ENCODE measurements around the gene CMTM4. TPM values are rescaled to one million over a fixed set of nuclear protein-coding genes. Genes with fewer than 3 reads are reported as not detected.

Gene CMTM4
- total and polyA plus RNA-seq, 4 experiments from 2014 or later, result 0.21 to 2.2 (median 2.0) TPM; not detected in 1

DNA sequence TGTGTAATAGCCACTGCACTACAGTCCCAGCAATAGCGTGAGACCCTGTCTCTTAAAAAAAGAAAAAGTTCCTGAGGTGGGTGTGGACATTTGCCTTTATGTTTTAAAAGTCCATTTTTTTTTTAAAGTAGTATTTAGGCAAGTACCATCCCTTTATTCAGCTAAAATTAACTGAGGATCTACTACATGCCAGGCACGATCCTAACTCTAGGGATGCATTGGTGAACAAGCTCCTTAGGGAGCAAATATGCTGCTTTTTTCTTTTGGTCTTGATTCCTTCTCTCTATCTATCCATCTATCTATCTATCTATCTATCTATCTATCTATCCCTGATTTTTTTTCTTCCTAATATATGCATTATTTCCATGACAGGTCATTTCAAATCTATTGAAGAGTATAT lies 47.4 kb downstream of the CMTM4 start:
- POLR2A ChIA-PET (ENCODE audit: partially characterized antibody), result interaction anchor here (0.6 kb wide), 1 partner anchor 19 kb away, joined by 4 read pairs; no protein-coding TSS in a partner anchor

GRCh38 chr16:66647866-66648265 lies 48.7 kb downstream of the CMTM4 start:
- Mint-ChIP-seq H3K27me3 (peaks cover 0 to 1% of the 10 kb centered on the region in 2 donors), H3K4me3 (no peak overlapping the region), H3K27ac (no peak overlapping the region), H3K4me1 (peaks cover 6 to 11% (median 9%) of the 10 kb centered on the region in 4 donors), H3K36me3 (no peaks in the 10 kb centered on the region), H3K9me3 (no peaks in the 10 kb centered on the region)
- DNase-seq, result no peak
- H3K4me3 ChIP-seq (ENCODE audit: low read length in 2 of 2), result no peak overlapping the region
- H3K27ac ChIP-seq (ENCODE audit: low read depth, low read length), result no peak overlapping the region
- H3K4me1 ChIP-seq (ENCODE audit: insufficient read depth, low read length), result peaks cover 6% of the 10 kb centered on the region
- ChIA-PET CTCF (ENCODE audit: partially characterized antibody) (interaction anchor here (1.0 to 1.8 kb wide), 3 partner anchors 13 to 242 kb away, joined by 3 to 5 read pairs (median 4); no protein-coding TSS in a partner anchor), POLR2A (ENCODE audit: partially characterized antibody) (no interaction called here)
- H3K27me3 ChIP-seq (ENCODE audit: insufficient read depth, low read length), result no peaks in the 10 kb centered on the region
- no peaks in the 10 kb centered on the region for H3K9me3 ChIP-seq (ENCODE audit: control insufficient read depth in 1 of 2, low read length in 2 of 2)
- intact Hi-C loops (cut with micrococcal nuclease), result no loop called here
- no peaks in the 10 kb centered on the region for H3K36me3 ChIP-seq (ENCODE audit: insufficient read depth, low read length)

More for the DNA sequence above, 47.4 kb downstream of the CMTM4 start:
- no peak overlapping the region for H3K4me3 Mint-ChIP-seq
- no peak overlapping the region for H3K4me3 ChIP-seq (ENCODE audit: low read length in 2 of 2)
- intact Hi-C loops (cut with micrococcal nuclease), result no loop called here
- no peaks in the 10 kb centered on the region for H3K36me3 ChIP-seq (ENCODE audit: insufficient read depth, low read length)
- CTCF ChIA-PET (ENCODE audit: partially characterized antibody), result interaction anchor here (1.1 to 1.8 kb wide), 3 partner anchors 35 to 243 kb away, joined by 3 to 5 read pairs (median 4); no protein-coding TSS in a partner anchor
- H3K9me3 Mint-ChIP-seq, result no peaks in the 10 kb centered on the region
- H3K36me3 Mint-ChIP-seq, result no peaks in the 10 kb centered on the region
- peaks cover 6% of the 10 kb centered on the region for H3K4me1 ChIP-seq (ENCODE audit: insufficient read depth, low read length)
- H3K27me3 ChIP-seq (ENCODE audit: insufficient read depth, low read length), result no peaks in the 10 kb centered on the region
- H3K27me3 Mint-ChIP-seq, result peaks cover 0 to 1% of the 10 kb centered on the region in 2 donors
- no peak overlapping the region for H3K27ac ChIP-seq (ENCODE audit: low read depth, low read length)
- H3K9me3 ChIP-seq (ENCODE audit: control insufficient read depth in 1 of 2, low read length in 2 of 2), result no peaks in the 10 kb centered on the region
- H3K4me1 Mint-ChIP-seq, result peaks cover 6 to 11% (median 10%) of the 10 kb centered on the region in 4 donors
- no peak overlapping the region for H3K27ac Mint-ChIP-seq
- DNase-seq, result no peak

- Mint-ChIP-seq H3K27me3 (peaks cover 0 to 3% of the 10 kb centered on the region in 2 donors), H3K9me3 (no peaks in the 10 kb centered on the region), H3K4me3 (no peak overlapping the region), H3K4me1 (no peaks in the 10 kb centered on the region), H3K36me3 (no peaks in the 10 kb centered on the region), H3K27ac (no peak overlapping the region)
- ChIA-PET POLR2A (ENCODE audit: partially characterized antibody) (no interaction called here), CTCF (ENCODE audit: partially characterized antibody) (interaction anchor here (2.6 kb wide), 1 partner anchor 10 kb away, joined by 13 read pairs; no protein-coding TSS in a partner anchor)
- DNase-seq, result no peak
- H3K9me3 ChIP-seq (ENCODE audit: control insufficient read depth in 1 of 2, low read length in 2 of 2), result no peaks in the 10 kb centered on the region
- H3K27ac ChIP-seq (ENCODE audit: low read depth, low read length), result no peak overlapping the region
- H3K36me3 ChIP-seq (ENCODE audit: insufficient read depth, low read length), result no peaks in the 10 kb centered on the region
- no peaks in the 10 kb centered on the region for H3K4me1 ChIP-seq (ENCODE audit: insufficient read depth, low read length)
- H3K4me3 ChIP-seq (ENCODE audit: low read length in 2 of 2), result no peak overlapping the region
- intact Hi-C loops (cut with micrococcal nuclease), result no loop called here
- no peaks in the 10 kb centered on the region for H3K27me3 ChIP-seq (ENCODE audit: insufficient read depth, low read length)
Measured at GRCh38 chr16:66641387-66641786, 55.2 kb downstream of the CMTM4 start.

GRCh38 chr16:66640724-66641314 lies 55.7 kb downstream of the CMTM4 start:
- Histone ChIP-seq H3K9me3 (ENCODE audit: control insufficient read depth in 1 of 2, low read length in 2 of 2) (no peaks in the 10 kb centered on the region), H3K4me3 (ENCODE audit: low read length in 2 of 2) (no peak overlapping the region), H3K4me1 (ENCODE audit: insufficient read depth, low read length) (no peaks in the 10 kb centered on the region), H3K36me3 (ENCODE audit: insufficient read depth, low read length) (no peaks in the 10 kb centered on the region), H3K27ac (ENCODE audit: low read depth, low read length) (no peak overlapping the region), H3K27me3 (ENCODE audit: insufficient read depth, low read length) (no peaks in the 10 kb centered on the region)
- Mint-ChIP-seq H3K4me1 (no peaks in the 10 kb centered on the region), H3K36me3 (no peaks in the 10 kb centered on the region), H3K4me3 (no peak overlapping the region), H3K27ac (no peak overlapping the region), H3K27me3 (peaks cover 0 to 3% of the 10 kb centered on the region in 2 donors), H3K9me3 (no peaks in the 10 kb centered on the region)
- DNase-seq, result no peak
- intact Hi-C loops (cut with micrococcal nuclease), result no loop called here
- CTCF ChIA-PET (ENCODE audit: partially characterized antibody), result interaction anchor here (2.6 kb wide), 1 partner anchor 10 kb away, joined by 13 read pairs; no protein-coding TSS in a partner anchor
- POLR2A ChIA-PET (ENCODE audit: partially characterized antibody), result no interaction called here

- no peaks in the 10 kb centered on the region for H3K27me3 ChIP-seq (ENCODE audit: insufficient read depth, low read length)
Measured at GRCh38 chr16:66639091-66639885, 57.3 kb downstream of the CMTM4 start.

GRCh38 chr16:66637806-66638205 lies 58.7 kb downstream of the CMTM4 start:
- H3K4me3 ChIP-seq (ENCODE audit: low read length in 2 of 2), result no peak overlapping the region
- Mint-ChIP-seq H3K4me3 (no peak overlapping the region), H3K36me3 (no peaks in the 10 kb centered on the region), H3K27ac (no peak overlapping the region), H3K4me1 (no peaks in the 10 kb centered on the region), H3K9me3 (no peaks in the 10 kb centered on the region), H3K27me3 (peaks cover 0 to 3% of the 10 kb centered on the region in 2 donors)
- CTCF ChIA-PET (ENCODE audit: partially characterized antibody), result interaction anchor here (2.7 kb wide), 1 partner anchor 13 kb away, joined by 11 read pairs; no protein-coding TSS in a partner anchor
- no peaks in the 10 kb centered on the region for H3K36me3 ChIP-seq (ENCODE audit: insufficient read depth, low read length)
- POLR2A ChIA-PET (ENCODE audit: partially characterized antibody), result no interaction called here
- intact Hi-C loops (cut with micrococcal nuclease), result no loop called here
- H3K27ac ChIP-seq (ENCODE audit: low read depth, low read length), result no peak overlapping the region
- DNase-seq, result no peak
- H3K27me3 ChIP-seq (ENCODE audit: insufficient read depth, low read length), result no peaks in the 10 kb centered on the region
- H3K4me1 ChIP-seq (ENCODE audit: insufficient read depth, low read length), result no peaks in the 10 kb centered on the region
- H3K9me3 ChIP-seq (ENCODE audit: control insufficient read depth in 1 of 2, low read length in 2 of 2), result no peaks in the 10 kb centered on the region

More at GRCh38 chr16:66639091-66639885, 57.3 kb downstream of the CMTM4 start:
- no peak overlapping the region for H3K4me3 ChIP-seq (ENCODE audit: low read length in 2 of 2)
- Mint-ChIP-seq H3K27ac (no peak overlapping the region), H3K4me3 (no peak overlapping the region), H3K9me3 (no peaks in the 10 kb centered on the region), H3K27me3 (peaks cover 0 to 3% of the 10 kb centered on the region in 2 donors), H3K36me3 (no peaks in the 10 kb centered on the region), H3K4me1 (no peaks in the 10 kb centered on the region)
- CTCF ChIA-PET (ENCODE audit: partially characterized antibody), result interaction anchor here (1.2 to 2.7 kb wide), 2 partner anchors 12 to 17 kb away, joined by 3 to 11 read pairs; no protein-coding TSS in a partner anchor
- intact Hi-C loops (cut with micrococcal nuclease), result no loop called here
- no peaks in the 10 kb centered on the region for H3K9me3 ChIP-seq (ENCODE audit: control insufficient read depth in 1 of 2, low read length in 2 of 2)
- DNase-seq, result no peak
- no peak overlapping the region for H3K27ac ChIP-seq (ENCODE audit: low read depth, low read length)
- no peaks in the 10 kb centered on the region for H3K36me3 ChIP-seq (ENCODE audit: insufficient read depth, low read length)
- H3K4me1 ChIP-seq (ENCODE audit: insufficient read depth, low read length), result no peaks in the 10 kb centered on the region
- POLR2A ChIA-PET (ENCODE audit: partially characterized antibody), result no interaction called here

GRCh38 chr16:66636199-66636598 lies 60.3 kb downstream of the CMTM4 start:
- H3K27me3 Mint-ChIP-seq, result peaks cover 0 to 3% of the 10 kb centered on the region in 2 donors
- POLR2A ChIA-PET (ENCODE audit: partially characterized antibody), result no interaction called here
- no peak for DNase-seq

More at GRCh38 chr16:66636199-66636598, 60.3 kb downstream of the CMTM4 start:
- Mint-ChIP-seq H3K27ac (peak overlapping the region in 1 of 7 donors; percentile 1), H3K4me1 (no peaks in the 10 kb centered on the region), H3K9me3 (no peaks in the 10 kb centered on the region), H3K36me3 (no peaks in the 10 kb centered on the region), H3K4me3 (no peak overlapping the region)
- H3K4me1 ChIP-seq (ENCODE audit: insufficient read depth, low read length), result no peaks in the 10 kb centered on the region
- H3K4me3 ChIP-seq (ENCODE audit: low read length in 2 of 2), result no peak overlapping the region
- H3K27me3 ChIP-seq (ENCODE audit: insufficient read depth, low read length), result no peaks in the 10 kb centered on the region
- no peaks in the 10 kb centered on the region for H3K9me3 ChIP-seq (ENCODE audit: control insufficient read depth in 1 of 2, low read length in 2 of 2)
- H3K27ac ChIP-seq (ENCODE audit: low read depth, low read length), result no peak overlapping the region
- H3K36me3 ChIP-seq (ENCODE audit: insufficient read depth, low read length), result no peaks in the 10 kb centered on the region
- CTCF ChIA-PET (ENCODE audit: partially characterized antibody), result interaction anchor here (1.4 to 1.5 kb wide), 2 partner anchors 12 to 15 kb away, joined by 3 to 6 read pairs; no protein-coding TSS in a partner anchor
- intact Hi-C loops (cut with micrococcal nuclease), result no loop called here
